GM20431 (cell line): ENCODE results near the gene NUP62.

ENCODE experiments used
- in situ Hi-C: fragments of 300-500 bp; cut with MseI, MboI; formaldehyde crosslinking; loops from one replicate; pipeline ENCODE4 v1.15.0; 2020; ENCODE audit warnings: low sequenced_read_pairs; ENCODE audit not compliant: unreplicated experiment

Gene NUP62

DNA sequence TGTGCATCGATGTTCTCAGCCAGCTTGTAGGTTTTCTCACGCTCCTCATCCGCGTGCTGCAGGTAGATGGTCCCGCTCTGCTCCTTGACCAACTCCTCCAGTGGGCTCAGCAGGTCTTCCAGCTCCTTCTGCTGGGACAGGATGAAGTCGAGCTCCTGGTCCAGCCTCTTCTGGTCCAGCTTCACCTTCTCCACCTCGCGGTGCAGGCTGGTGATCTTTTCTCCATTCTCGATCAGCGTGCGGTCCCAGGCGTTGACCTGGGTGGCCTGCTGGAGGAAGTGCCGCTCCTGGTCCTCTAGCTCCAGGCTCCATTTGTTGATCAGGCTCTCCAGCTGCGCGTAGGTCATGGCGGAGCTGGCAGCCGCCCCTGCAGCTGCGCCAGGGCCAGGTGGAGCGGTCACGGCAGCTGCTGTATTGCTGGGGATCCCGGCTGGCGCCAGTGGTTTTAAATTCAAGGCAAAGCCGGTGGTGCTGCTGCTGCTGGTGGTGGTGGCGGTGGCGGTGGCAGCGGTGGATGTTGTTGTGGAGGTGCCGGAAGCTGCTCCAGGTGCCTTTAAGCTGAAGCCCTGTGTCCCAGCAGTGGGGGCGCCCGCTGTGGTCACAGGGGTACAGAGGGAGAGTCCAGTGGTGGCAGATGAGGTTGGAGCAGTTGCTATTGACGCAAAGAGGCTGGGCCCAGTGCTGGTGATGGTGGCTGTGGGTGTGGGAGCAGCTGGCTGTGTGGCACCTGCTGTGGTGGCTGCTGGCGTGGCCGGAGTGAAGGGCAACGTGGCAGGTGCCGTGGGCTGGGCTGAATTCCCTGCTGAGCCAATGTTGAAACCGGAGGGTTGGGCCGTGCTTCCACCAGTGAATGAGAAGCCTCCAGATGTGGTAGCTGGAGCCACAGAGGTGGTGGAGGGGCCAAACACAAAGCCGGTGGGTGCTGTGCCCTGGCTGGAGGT is 20.6 kb downstream of the NUP62 start:
- in situ Hi-C loops = no loop called here

DNA sequence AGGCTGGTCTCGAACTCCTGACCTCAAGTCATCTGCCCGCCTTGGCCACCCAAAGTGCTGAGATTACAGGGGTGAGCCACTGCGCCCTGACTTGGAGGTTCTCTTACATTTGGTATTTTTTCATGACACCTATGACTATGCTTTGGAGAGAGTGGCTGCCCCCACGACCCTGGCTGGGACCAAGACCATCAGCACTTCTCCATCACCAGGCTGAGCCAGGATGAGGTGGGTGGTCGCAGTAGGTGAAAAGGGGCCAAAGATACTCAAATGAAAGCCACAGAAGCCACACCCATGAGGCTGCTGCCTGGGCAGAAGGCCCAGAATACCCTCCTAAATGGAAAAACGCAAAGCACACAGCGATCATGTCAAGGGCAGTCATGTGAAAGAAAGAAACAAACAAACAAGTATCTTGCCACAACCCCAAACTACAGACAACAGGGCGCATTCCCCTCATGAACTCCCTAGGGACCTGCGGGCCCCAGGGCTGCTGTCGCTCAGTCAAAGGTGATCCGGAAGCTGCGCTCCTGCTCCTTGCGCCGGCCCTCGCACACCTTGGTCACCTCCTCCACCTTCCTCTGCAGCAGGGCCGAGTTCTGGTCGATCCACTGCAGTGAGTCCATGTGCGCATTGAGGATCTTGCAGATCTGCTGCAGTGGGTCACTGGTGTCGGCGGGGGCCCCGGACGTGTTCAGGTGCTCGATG is 21.4 kb downstream of the NUP62 start:
- in situ Hi-C loops = no loop called here

DNA sequence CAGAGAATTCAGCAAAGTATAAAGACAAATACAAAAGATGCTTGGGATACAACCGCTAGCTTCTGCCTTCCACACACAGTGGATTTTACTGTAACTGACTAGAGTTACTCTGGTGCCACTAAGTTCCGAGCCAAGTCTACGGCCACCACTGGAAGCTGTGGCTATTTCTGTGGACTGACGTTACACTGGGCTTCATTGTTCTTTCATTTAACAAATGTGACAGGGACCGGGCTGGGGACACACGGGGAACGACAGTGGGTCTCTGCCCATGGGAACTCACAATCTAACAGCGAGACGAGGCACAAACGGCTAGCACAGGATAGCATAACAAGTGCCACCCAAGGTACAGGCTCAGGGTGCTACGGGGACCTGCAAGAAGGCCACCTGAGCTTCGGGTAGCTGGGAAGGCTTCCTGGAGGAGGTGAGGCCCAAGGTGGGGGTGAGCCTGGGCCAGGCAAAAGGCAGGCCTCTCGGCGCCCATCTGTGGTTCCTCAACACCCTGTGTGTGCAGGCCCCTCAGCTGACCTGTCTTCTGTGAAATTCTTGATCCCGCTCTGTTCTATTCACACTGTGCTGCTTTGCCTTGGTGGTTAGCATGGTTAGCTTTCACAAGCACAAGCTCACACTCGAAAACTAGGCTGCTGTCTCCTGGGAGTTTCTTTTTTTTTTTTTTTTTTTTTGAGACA is 22.3 kb downstream of the NUP62 start:
- in situ Hi-C loops = no loop called here

DNA sequence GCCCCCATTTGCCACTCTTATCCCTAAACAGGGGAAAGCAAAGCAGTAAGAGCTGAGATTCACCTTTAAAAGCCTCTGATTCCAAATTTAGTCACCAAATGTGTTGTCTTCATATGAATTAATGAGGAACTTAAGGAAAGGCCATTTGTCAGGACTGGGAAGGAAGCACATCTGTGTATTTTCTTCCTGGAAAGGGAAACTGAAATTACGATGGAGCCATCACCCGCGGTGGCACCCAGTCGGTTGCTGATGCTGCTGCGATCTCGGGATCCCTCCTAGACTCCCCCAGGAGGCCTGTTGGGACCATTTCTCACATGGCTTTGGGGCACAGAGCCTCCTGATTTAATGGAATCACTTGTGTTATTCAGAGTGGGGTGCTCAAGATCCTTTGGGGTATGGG is 25.2 kb downstream of the NUP62 start:
- in situ Hi-C loops = no loop called here

DNA sequence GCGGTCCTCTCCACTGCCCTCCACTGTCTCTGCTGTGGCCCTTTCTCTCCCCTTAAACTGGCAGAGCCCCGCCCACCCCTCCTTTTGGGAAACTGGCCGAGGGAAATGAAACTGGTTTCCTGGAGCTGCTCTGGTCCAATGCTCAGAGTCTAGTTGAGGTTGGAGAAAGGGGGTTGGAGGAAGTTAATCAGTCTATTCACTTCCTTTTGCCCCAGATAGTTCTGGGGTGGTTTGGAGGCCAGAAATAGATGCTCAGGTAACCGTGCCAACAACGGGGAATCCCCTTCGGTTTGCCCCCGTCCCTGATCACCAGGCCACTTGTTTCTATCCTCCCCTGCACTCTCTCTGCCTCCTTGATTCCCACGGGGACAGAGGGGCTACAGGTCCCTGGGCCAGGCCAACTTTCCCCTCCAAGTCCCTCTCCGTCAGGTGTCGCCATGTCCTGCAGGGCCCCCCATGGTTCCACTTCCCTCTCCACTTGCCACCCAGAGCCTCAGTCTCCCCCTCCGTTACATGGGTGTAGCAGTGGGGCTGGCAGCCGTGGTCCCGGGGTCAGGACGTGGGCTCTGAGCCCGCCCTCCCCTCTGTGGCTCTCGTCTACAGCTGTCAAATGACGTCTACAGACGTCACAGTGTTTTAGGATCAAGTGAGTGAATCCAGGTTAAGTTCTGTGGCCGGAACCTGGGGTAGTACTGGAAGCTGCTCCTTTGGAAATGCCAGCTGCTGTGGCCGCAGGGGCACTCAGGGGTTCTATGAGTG is 32.3 kb downstream of the NUP62 start, which contains the start of gene IL4I1:
Gene IL4I1 (minus strand): TSS at position 25 of the 759 bp plus-strand sequence. CDS start 727 bp downstream, outside the sequence.
- in situ Hi-C loops = no loop called here

DNA sequence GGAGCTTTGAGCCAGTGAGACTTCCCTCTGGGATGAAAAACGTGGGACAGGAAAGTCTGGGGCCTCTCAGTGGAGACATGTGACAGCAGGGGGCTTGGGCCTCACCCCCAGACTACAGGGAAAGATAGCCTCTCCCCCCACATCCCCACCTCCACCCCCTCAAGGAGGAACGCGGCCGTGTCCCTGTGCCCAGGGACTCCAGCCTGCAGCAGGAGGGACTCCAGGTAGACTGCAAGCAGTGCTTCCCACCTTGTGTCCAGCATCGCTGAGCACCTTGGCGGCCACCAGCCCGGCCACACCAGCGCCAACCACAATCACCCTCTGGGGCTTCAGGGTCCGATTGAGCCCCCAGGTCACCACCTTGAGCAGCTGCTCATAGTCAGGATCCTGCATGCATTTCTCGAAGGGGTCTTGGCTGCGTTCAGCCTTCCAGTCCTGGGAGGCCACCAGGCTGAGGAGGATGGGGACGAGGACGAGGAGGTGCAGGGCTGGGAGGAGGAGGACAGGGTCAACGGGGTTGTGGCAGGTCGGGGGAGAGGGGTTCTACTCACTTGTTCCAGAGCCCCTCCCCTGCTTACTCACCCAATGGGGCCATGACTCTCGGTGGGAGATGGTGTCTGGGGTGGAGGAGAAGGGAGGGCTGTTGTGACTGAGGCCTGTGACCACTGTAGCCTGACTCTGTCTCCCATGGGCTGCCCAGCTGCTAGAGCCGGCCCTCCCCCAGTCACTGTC is 33.6 kb downstream of the NUP62 start:
- in situ Hi-C loops = no loop called here

DNA sequence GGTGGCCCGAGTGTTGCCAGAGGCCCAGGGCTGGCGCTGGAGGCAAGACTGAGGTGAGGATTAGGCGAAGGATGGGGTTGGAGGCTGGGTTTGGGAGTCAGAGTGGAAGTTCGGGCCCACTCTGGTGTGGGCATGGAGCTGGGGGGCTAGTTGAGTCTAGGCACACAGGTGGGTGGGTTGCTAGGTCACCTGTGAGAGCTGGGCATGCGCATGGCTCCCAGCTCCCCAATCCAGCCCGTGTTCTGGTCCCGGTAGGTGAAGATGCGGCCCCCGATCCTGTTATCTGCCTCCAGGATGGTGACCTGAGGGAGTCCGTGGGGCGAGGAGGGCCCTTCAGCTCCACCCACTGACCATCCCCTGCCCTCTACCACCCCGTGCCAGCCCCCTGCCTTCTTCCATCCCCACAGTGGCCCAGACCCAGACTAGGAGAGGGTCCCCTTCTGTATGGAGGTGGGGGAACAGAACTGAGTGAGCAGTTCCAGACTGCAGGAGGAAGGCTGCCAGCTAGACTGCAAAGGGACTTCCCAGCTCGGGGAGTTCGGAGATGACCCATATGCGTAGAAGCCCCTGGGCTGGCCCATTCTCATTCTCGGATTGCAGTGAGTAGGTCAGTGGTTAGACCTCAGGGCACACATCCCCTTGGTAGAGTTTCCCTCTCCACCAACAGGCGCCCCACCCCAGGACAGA is 34.3 kb downstream of the NUP62 start:
- in situ Hi-C loops = no loop called here

DNA sequence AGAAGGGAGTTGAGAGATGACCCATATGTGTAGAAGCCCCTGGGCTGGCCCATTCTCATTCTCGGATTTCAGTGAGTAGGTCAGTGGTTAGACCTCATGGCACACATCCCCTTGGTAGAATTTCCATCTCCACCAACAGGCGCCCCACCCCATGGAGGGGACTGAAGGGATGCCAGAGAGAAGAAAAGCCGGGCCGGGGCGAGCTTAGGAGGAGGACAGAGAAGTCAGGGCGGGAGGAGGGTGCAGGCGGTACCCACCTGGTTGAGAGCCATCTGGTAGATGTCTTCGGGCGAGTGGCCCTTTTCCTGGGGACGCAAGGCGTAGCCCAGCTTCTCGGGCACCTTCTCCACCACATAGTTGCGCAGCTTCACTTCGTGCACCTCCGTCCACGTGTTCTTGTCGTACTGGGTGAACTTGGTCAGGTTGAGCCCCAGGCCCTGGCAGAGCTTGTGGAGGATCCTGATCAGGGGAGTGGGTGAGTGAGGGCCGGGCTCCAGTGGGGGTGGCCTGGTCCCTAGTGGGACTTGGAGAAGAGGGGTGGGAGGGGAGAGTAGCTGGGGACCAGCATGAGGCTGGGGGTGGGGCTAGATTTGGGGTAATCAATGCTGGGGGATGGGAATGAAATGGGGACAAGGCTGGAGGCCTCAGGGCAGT is 35.2 kb downstream of the NUP62 start:
- in situ Hi-C loops = no loop called here

DNA sequence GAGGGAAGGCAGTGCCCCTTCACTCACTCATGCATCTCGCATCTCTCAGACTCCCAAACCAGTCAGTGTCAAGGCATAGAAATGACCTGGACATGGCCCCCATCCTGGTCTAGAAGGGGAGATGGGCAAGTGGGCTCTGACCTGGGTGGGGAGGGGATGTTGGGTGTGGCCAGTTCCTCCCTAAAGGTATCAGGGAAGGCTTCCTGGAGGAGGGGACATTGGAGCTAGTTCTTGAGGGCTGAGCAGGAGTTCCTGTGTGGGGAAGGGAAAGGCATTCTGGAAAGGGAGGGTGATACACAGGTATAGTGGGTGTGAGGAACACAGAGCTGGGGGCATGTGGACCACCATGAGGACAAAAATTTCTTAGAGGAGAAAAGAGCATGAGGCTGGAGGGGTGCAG is 36.6 kb downstream of the NUP62 start:
- in situ Hi-C loops = no loop called here

DNA sequence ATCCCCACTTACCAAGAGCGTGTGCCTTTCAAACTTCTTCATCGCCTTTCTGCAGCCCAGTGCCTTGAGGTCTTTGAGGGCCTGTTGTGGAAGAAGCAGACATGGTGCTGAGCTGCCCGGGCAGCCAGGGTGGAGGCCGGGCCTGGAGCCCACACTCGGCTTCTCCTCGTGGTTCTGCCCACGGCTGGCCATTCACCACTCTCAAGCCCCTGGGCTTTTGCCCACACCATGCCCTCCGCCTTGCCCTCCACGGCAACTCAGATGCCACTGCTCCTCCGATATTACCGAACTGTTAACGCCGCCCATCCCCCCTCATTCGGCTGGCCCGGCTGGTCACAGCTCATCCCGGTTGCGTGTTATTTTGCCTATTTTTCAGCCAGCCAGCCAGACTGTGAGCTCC is 37.9 kb downstream of the NUP62 start:
- in situ Hi-C loops = no loop called here

DNA sequence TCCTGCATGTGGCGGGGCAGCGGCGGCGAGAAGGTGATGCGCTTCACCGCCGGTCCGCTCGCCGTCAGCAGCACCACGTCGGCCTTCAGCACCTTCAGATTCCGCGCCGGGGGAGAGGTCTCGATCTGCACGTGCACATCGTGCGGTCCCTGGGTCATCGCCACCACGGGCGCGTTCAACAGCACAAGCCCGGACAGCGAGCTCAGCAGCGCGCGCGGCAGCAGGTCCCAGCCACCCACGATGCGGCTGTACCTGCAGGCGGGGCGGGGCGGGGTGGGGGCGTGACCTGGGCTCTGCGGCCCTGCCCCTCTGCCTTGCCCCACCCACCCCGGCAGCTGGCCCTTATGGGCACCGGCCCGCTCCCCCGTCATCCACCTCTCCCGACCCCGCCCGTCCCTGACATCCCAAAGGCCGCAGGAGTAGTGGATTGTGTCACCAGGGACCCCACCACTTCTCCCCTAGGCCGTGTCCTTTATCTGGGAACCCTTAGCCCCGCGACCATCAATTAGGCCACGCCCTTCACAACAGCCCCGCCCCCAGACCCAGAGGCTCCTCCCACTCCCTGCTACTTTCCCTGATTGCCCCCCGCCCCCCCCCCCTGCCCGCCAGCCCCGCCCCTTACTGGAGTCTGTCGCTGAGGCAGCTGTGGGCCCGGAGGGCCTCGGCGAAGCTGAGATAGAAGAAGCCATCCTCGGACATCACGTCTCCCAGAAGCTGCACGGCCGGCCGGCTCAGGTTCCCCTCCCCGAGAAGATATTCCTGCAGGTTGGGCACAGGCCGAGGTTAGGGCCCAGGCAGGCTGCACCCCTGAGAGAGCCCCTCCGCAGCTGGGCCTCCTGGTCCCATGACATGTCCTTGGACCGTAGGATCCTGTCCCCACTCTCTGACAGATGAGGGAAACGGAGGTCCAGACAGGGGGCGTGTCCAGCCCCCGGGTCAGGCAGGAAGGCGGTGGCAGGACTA is 38.7 kb downstream of the NUP62 start:
- in situ Hi-C loops = no loop called here

DNA sequence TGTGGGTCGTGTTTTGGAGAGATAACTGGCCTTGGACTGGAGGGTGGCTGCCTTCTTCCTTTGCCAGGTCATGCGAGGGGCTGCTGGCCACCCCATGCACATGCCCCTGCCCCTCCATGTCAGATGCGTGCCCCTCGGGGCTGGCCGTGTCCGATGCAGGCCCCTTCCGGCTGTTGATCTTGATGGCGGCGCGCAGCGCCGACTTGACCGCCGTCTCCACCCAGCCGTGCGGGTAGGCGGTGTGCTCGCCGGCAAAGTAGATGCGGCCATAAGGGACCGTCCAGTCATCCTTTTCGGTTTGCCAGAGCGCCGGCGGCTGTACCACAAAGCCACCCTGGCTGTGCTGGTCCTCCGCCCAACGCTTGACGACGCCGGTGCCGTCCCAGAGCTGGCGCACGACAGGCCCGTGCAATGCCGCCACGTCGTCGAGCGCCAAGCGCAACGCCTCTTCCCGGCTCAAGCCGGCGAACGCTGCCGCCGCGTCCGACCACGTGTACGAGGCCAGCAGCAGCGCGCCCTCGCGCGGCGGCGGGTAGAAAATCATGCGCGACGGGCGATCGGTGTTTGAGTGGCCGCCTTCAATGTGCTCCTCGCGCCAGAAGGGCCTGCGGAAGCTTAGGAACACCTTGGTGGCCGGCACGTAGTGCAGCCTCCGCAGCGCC is 39.5 kb downstream of the NUP62 start:
- in situ Hi-C loops = no loop called here

DNA sequence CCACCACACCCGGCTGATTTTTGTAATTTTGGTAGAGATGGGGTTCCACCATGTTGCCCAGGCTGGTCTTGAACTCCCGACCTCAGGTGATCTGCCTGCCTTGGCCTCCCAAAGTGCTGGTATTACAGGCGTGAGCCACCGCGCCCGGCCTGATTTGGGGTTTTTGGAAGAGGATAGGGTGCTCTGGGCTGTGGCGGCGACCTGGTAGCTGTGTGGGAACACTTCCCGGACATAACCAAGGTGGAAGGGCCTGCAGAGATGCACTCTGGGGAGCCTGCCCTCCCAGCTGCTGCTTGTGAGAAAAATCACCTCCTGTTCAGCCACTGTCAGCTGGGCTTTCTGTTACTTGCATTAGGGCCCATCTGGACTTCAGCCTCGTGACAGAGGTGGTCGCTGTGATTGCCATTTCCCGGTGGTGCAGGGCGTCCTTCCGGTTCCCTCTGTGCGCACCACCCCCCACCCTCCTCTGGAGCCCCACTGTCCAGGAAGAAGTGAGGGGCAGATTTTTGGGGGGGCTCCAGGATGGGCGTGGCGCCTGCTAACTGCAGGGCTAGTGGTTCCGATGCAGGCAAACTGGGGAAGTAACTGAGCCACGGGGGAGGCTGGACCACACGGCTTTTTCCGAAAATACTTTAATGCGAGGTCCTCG is 40.1 kb downstream of the NUP62 start:
- in situ Hi-C loops = no loop called here

DNA sequence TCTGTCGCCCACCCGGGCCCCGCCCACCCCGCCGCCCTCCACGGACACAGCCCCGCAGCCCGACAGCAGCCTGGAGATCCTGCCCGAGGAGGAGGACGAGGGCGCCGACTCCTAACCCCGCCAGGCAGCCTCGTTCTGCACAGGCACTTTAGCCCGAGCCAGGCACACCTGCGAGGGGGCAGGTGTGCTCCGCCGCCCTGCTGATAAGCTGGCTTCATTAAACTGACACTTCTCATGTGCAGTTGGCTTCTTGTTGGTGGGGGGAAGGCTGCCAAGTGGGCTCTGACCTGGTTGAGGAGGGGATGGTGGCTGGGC is 40.8 kb downstream of the NUP62 start:
- in situ Hi-C loops = no loop called here

DNA sequence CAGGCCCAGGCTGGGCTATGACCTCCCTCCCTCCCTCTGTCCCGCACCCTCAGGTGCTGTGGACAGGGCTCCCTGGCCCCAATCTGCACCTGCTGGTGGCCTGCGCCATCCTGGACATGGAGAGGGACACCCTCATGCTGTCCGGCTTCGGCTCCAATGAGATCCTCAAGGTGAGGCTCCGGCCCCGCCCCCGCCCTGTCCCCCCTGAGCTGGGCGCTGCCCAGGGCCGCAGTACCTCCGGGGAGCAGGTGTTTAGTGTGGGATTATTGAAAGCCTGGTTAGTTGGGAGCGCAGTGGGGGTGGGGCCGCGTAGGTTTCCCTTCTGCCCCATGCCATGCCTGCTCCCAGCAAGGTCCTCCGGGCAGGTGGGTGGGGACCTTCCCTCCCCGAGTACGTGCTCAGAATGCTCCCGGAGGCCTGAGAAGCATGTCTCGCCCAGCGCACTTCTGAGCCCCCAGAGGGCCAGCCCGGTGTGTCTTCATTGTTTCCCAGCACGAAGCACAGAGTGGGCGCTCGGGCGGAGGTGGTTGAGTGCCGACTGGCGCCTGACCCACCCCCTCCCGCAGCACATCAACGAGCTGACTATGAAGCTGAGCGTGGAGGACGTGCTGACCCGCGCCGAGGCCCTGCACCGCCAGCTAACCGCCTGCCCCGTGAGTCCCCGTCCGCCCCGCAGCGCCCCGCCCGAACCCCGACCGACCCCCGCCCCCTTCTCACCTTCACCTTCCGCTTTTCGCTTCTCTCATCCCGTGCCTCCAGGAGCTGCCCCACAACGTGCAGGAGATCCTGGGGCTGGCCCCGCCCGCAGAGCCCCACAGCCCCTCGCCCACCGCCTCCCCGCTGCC is 41.4 kb downstream of the NUP62 start:
- in situ Hi-C loops = no loop called here
